Skeletal muscle tissue (tissue), 4 donors: ENCODE results near the gene ZRANB3. TPM values are rescaled to one million over a fixed set of nuclear protein-coding genes. Genes with fewer than 3 reads are reported as not detected.

Experiments used
- H3K27ac ChIP-seq: one replicate; pipeline ENCODE4 v1.7.0; 2013; ENCODE audit warnings: mild to moderate bottlenecking, low read depth, low read length, inconsistent platforms
- H3K27me3 ChIP-seq, 3 donors: one replicate each; pipeline ENCODE4 v1.7.0; 2013; ENCODE audit warnings: low read length in 3 of 3; ENCODE audit not compliant: control insufficient read depth in 3 of 3, insufficient read depth in 3 of 3
- H3K36me3 ChIP-seq, 3 donors: one replicate each; pipeline ENCODE4 v1.7.0; 2013; ENCODE audit warnings: low read length in 3 of 3; ENCODE audit not compliant: control insufficient read depth in 3 of 3, insufficient read depth in 3 of 3
- H3K4me1 ChIP-seq, 3 donors: one replicate each; pipeline ENCODE4 v1.7.0; 2013; ENCODE audit warnings: low read length in 3 of 3, mild to moderate bottlenecking in 3 of 3; ENCODE audit not compliant: control insufficient read depth in 3 of 3, insufficient read depth in 3 of 3
- H3K4me3 ChIP-seq, 3 donors: one replicate each; pipeline ENCODE4 v1.7.0; 2013; ENCODE audit warnings: low read length in 3 of 3
- H3K9ac ChIP-seq, 3 donors: one replicate each; pipeline ENCODE4 v1.7.0; 2013; ENCODE audit warnings: low read length in 3 of 3, mild to moderate bottlenecking in 3 of 3, moderate library complexity in 2 of 3, low read depth in 1 of 3
- H3K9me3 ChIP-seq, 3 donors: one replicate each; pipeline ENCODE4 v1.7.0; 2013; ENCODE audit warnings: low read length in 3 of 3; ENCODE audit not compliant: control insufficient read depth in 3 of 3
- total RNA-seq: library from RNA; depleted of rRNA; stranded (reverse); fragments of >200 nt; gene quantifications from one replicate; pipeline ENCODE4 v1.2.3, GENCODE V29; 2014
- donor health status: Osteomylitis.

The ZRANB3 gene
- total RNA-seq, 1 donor from 2014 or later: 12.5 TPM

GRCh38 chr2:135238651-135239050, 292.4 kb downstream of the ZRANB3 start:
- no peaks in the 10 kb centered on the region for H3K9me3 ChIP-seq
- no peak overlapping the region for H3K9ac ChIP-seq
- no peaks in the 10 kb centered on the region for H3K4me1 ChIP-seq
- no peak overlapping the region for H3K4me3 ChIP-seq
- peaks cover 0 to 3% (median 0%) of the 10 kb centered on the region in 3 donors for H3K36me3 ChIP-seq
- H3K27me3 ChIP-seq: no peaks in the 10 kb centered on the region
- H3K27ac ChIP-seq: no peak overlapping the region

DNA sequence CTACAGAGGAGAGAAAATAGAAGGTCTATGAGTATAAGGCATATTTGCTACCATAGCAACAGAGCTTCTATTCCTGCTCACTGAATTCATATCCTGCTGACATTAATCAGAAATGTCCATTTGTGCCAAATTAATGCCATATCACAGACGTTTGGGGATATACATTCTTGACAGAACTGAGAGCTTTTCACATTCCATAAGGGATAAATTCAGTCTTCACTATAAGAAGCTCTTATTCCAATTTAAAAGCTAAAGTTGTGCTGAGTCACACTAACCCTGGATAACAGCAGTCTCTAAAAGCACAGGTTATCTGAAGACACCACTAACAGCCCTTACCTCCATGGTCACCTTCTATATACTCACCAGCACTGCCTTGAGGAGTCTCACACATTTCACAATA, 300.9 kb downstream of the ZRANB3 start:
- Histone ChIP-seq H3K27me3 (no peaks in the 10 kb centered on the region), H3K4me1 (no peaks in the 10 kb centered on the region), H3K4me3 (no peak overlapping the region), H3K36me3 (no peaks in the 10 kb centered on the region), H3K9me3 (no peaks in the 10 kb centered on the region), H3K9ac (no peak overlapping the region), H3K27ac (no peak overlapping the region)

- Histone ChIP-seq H3K4me1 (no peaks in the 10 kb centered on the region), H3K27me3 (no peaks in the 10 kb centered on the region), H3K4me3 (no peak overlapping the region), H3K9ac (no peak overlapping the region), H3K9me3 (no peaks in the 10 kb centered on the region), H3K27ac (no peak overlapping the region), H3K36me3 (no peaks in the 10 kb centered on the region)
Measured at GRCh38 chr2:135227386-135227785, 303.6 kb downstream of the ZRANB3 start.

DNA sequence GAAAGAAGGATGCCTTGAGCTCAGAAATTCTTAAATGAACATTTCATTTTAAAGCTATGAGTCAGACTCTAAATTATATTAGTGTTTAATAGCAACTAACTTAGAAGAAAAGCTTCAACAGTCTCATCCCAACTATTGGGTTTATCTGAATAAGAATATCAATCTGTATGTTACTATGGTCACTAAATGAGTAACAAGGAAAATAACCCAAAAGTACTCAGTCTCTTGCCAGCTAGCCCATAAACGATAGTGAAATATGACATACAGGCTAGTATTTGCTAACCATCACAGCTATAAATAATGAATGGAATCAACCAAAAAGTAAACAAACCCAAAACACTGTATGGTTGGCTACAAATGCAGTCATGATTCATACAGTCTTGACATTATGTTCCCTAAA, 304.1 kb downstream of the ZRANB3 start:
- no peaks in the 10 kb centered on the region for H3K36me3 ChIP-seq
- peak overlapping the region in 1 of 3 donors; percentile 33 for H3K9ac ChIP-seq
- H3K9me3 ChIP-seq: no peaks in the 10 kb centered on the region
- no peaks in the 10 kb centered on the region for H3K4me1 ChIP-seq
- no peak overlapping the region for H3K4me3 ChIP-seq
- no peaks in the 10 kb centered on the region for H3K27me3 ChIP-seq
- no peak overlapping the region for H3K27ac ChIP-seq

DNA sequence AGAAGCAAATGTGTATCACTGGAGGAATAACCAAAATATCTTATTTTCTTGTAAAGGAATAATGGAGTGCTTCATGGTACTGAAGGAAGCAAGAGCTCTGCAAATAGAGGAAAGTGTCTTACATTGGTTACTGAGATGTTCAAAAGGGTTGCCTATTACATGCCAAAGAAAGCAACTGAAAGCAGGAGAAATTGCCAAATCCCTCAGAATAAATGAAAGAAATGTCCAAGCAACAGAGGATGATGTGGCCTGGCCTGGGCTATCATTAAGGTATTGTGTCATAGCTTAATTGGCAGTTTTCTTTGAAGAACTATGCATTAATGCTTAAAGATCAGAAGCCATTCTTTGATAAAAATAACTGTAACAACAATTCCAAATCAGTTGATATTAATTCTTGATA, 305.2 kb downstream of the ZRANB3 start:
- no peaks in the 10 kb centered on the region for H3K27me3 ChIP-seq
- H3K4me1 ChIP-seq: no peaks in the 10 kb centered on the region
- no peak overlapping the region for H3K4me3 ChIP-seq
- H3K9me3 ChIP-seq: no peaks in the 10 kb centered on the region
- no peaks in the 10 kb centered on the region for H3K36me3 ChIP-seq
- no peak overlapping the region for H3K27ac ChIP-seq
- H3K9ac ChIP-seq: no peak overlapping the region

DNA sequence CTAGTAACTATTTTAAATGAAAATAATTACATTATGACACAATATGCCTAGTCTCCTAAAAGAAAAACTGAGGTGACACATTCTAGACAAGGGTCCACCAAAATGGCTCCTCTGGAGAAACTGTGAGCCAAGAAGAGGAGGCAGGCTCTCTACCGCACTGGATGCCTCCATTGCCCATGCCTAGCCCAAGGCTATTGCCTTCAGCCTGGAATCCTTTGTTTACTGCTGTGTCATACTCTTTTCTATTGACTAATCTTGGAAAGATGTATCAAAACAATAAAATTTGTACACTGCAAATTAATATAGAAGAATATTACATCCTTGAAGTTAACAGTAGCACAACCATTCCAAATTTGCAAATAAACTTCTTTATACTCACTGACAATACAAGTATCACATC, 311.8 kb downstream of the ZRANB3 start:
- Histone ChIP-seq H3K27me3 (no peaks in the 10 kb centered on the region), H3K27ac (no peak overlapping the region), H3K36me3 (peaks cover 0 to 5% (median 0%) of the 10 kb centered on the region in 3 donors), H3K9ac (no peak overlapping the region), H3K9me3 (no peaks in the 10 kb centered on the region), H3K4me3 (no peak overlapping the region), H3K4me1 (no peaks in the 10 kb centered on the region)

DNA sequence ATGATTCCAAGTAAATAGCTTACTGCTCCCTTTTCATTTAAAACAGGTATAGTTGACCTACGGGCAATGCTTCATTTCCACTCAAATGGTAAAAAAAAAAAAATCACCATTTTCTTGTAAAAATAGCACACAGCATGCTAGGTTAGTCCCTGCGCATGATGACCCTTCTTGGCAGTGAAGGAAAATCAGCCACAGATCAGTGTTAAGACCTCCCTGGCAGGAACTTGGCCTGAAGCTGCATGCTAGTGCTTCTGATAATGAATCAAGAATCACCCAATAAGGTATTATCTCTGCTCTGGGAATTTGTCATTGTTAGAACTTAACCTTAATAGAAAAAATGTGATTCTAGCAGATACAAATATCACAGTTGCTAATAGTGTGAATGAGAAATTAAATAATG, 312.6 kb downstream of the ZRANB3 start:
- peaks cover 0 to 5% (median 0%) of the 10 kb centered on the region in 3 donors for H3K36me3 ChIP-seq
- H3K9me3 ChIP-seq: no peaks in the 10 kb centered on the region
- H3K9ac ChIP-seq: no peak overlapping the region
- H3K27me3 ChIP-seq: no peaks in the 10 kb centered on the region
- no peak overlapping the region for H3K27ac ChIP-seq
- H3K4me3 ChIP-seq: no peak overlapping the region
- no peaks in the 10 kb centered on the region for H3K4me1 ChIP-seq

DNA sequence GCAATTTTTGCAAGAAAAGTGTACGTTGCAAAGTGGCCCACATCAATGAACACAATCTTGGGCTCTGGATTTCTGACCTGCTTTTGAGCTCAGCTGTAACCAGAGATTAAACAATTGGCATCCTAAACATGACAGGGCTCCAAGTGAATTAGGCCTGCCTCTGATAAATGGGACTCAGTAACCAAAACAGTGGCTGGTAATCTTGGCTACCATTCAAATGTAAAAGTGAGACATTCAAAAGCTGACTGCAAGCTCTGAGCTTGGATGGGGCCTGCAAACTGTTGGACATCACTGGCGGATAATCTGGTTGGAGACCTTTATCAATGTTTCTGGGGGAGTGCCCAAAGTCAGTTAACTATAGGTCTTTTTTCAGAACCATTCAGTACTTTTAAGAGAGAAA, 318.3 kb downstream of the ZRANB3 start:
- Histone ChIP-seq H3K27ac (no peak overlapping the region), H3K27me3 (no peaks in the 10 kb centered on the region), H3K36me3 (peaks cover 0 to 8% (median 0%) of the 10 kb centered on the region in 3 donors), H3K9me3 (no peaks in the 10 kb centered on the region), H3K4me3 (no peak overlapping the region), H3K9ac (no peak overlapping the region), H3K4me1 (no peaks in the 10 kb centered on the region)

DNA sequence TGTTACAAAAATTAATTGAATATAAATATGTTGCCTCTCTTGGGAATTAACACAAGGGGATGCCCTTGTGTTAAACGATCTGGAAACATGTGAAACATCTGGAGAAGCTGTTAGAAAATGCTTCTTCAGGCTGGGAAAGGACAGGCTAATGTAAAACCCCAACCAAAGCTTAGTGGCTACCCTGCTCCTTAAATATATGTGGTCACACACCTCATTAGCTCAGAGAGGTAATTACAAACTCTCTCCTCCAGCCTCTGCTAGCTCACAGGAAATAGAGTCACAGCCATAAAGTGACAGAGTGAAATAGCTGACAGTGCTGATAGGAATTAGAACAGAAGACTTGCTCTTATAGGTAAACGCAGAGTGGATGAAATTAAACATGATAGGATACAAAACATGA, 323.0 kb downstream of the ZRANB3 start:
- peaks cover 0 to 13% (median 0%) of the 10 kb centered on the region in 3 donors for H3K36me3 ChIP-seq
- H3K27ac ChIP-seq: no peak overlapping the region
- no peaks in the 10 kb centered on the region for H3K9me3 ChIP-seq
- no peaks in the 10 kb centered on the region for H3K4me1 ChIP-seq
- no peak overlapping the region for H3K4me3 ChIP-seq
- no peak overlapping the region for H3K9ac ChIP-seq
- no peaks in the 10 kb centered on the region for H3K27me3 ChIP-seq

GRCh38 chr2:135203944-135204343, 327.1 kb downstream of the ZRANB3 start:
- Histone ChIP-seq H3K36me3 (peaks cover 2 to 19% (median 3%) of the 10 kb centered on the region in 3 donors), H3K27ac (no peak overlapping the region), H3K27me3 (no peaks in the 10 kb centered on the region), H3K9ac (no peak overlapping the region), H3K4me1 (no peaks in the 10 kb centered on the region), H3K9me3 (no peaks in the 10 kb centered on the region), H3K4me3 (no peak overlapping the region)

DNA sequence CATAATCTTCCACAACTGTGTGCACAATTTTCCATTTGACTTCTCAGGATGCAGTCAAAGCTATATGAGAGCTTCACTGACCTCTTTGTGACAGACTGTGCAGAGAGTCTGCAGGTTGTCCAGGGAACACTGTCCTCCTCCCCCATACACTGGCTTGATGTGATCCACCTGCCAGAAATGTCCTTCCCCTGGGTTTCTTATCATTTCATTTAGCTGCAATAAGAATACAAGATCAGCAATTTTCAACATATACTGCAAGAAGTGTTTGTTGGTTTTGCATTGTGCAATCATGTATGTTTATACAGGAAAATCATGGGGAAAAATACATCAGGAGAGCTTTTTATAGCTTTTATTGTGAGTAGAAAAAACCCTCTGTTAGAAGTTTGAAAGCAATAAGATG, 328.3 kb downstream of the ZRANB3 start:
- H3K27me3 ChIP-seq: no peaks in the 10 kb centered on the region
- H3K9ac ChIP-seq: no peak overlapping the region
- no peak overlapping the region for H3K27ac ChIP-seq
- H3K9me3 ChIP-seq: no peaks in the 10 kb centered on the region
- H3K4me3 ChIP-seq: no peak overlapping the region
- H3K36me3 ChIP-seq: peaks cover 2 to 16% (median 3%) of the 10 kb centered on the region in 3 donors
- H3K4me1 ChIP-seq: no peaks in the 10 kb centered on the region
